SK-MEL-5 (cell line): ENCODE results near the gene AMIGO1. TPM values are rescaled to one million over a fixed set of nuclear protein-coding genes. Genes with fewer than 3 reads are reported as not detected.
A peak's percentile ranks its signal among the peaks of the same experiment; 100 is the strongest.

Source experiments
- DNase-seq: peaks from one replicate; pipeline ENCODE4 v3.0.0-alpha.2; 2016; ENCODE audit warnings: low read depth, low spot score
- in situ Hi-C: cut with HindIII; loops from 2 replicates; pipeline ENCODE4 v1.10.0; 2016; ENCODE audit warnings: low sequenced_read_pairs, high pct_unique_total_duplicates, low pct_unique_long_range_greater_than_20kb
- total RNA-seq: library from RNA; depleted of rRNA; stranded (reverse); fragments of >200 nt; shearing (Covaris generic); gene quantifications from 2 replicates; pipeline ENCODE4 v1.2.3, GENCODE V29; 2014

The AMIGO1 gene
- total RNA-seq, 1 experiment from 2014 or later = 2.6 TPM

DNA sequence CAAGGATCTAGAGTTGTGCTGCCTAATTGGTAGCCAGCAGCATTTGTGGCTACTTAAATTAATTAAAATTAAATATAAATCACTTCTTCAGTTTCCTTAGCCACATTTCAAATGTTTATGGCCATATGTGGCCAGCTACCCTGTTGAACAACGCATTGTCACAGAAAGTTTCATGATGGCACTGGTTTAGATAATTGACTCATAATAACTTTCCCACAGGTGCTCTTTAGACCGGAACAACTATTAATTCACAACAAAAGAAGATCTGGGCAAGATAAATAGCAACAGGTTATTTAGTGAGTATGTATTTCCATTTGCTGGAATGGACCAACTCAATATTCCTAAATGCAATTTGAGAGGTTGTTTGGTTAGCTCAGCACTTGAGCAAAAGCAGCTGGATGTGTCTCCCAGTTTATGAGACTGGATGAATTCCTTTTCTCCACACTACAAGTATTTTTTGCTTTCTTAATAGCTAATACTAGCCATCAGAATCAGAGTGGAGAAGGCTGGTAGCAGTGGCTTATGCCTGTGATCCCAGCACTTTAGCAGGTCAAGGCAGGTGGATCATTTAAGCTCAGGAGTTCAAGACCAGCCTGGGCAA lies 3.7 kb upstream of the AMIGO1 start:
- no peak for DNase-seq
- in situ Hi-C loops = no loop called here

GRCh38 chr1:109508873-109509175 lies 703 bp downstream of the AMIGO1 start:
- in situ Hi-C loops = no loop called here
- no peak for DNase-seq

DNA sequence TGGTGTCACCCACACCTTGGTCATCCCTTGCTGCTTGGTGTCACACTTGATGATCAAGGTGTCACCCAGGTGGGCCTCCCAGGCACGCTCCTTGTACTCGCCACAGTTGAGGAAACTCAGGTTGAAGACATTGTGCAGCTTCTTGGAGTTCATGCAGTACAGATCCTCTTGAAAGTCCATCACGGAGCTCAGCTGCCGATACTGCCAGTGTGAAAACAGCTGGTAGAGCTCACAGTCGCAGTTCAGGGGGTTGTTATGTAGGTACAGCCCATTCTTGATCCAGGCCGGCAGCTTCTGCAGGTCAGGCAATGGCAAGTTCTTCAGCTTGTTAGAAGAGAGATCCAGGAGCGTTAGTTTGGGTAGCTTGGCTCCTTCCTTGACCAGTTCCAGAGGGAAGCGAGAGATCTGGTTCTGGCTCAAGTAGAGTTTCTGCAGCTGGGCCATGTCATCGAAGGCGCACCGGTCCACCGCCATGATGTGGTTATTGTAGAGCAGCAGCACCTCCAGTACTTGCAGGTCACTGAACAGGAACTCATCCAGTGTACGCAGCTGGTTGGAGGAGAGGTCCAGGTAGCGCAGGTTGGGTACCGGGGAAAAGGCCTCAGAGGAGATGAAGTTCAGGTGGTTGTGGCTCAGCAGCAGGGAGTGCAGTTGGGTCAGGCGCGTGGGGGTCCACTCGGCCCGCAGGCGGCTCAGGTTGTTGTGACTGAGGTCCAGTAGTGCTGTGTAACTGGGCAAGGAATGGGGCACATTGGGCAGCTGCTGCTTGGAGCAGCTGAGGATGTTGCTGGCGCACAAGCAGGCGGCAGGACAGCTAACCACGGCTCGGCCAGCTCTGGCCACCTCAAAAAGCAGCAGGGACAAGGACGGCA lies 1.3 kb downstream of the AMIGO1 start:
- DNase-seq = no peak
- in situ Hi-C loops = no loop called here

DNA sequence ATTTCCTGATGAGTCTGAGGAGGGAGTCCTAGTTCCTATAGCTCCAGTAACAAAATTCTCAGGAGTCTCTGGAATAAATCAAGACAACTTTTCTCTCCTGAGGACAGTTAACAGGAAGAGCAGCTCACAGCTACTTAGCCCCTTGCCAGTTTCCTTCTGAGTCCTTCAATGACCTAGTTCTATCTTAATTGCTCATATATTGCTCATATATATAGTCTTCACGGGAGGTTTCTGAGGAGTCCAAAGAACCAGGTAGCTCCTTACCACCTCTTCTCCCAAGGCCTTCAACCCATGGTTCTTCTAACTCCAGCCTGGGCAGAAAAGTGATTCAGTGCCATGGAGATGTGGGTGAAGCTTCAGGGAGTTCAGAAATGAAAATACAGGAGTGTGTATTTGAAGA lies 4.6 kb downstream of the AMIGO1 start:
- DNase-seq = no peak
- in situ Hi-C loops = no loop called here

DNA sequence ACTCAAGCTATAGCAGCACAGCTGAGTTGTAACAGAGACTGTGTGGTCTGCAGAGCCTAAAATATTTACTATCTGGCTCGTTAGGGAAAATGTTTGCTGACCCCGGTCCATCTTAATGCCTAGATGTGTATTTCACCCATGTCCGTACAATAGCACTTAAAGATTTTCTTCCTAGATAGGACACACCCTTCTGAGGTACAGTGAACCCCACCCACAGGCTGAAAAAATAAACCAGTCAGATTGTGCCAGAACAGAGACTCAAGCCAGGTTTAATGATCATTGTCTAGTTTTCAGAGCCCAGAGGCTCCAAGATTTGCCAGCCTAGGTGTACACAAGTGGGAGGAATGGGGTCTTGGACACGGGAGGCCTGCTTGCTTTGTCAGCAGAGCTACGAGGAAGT lies 5.6 kb downstream of the AMIGO1 start:
- no peak for DNase-seq
- in situ Hi-C loops = no loop called here

DNA sequence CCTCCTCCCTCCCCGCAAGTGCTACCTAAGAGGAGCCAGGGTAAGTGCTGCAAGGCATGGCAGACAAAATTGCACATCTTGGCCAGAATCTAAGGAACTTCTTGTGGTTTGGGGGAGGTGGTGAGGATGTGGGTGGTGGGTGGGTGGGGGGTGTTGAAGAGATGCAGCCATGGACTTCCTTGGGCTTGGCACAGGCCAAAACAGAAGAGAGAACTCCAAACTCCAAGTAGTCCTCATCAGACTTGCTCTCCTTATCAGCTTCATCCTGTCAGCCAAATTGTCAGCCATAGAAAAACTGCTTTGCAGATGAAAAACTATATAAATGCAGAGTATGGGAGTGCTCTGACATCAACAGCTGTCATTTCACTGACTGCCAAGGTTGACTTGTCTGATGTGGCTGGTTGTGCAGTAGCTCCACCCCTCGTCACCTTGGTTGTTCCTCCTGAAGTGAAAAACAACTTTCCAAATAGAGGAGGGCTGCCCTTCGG lies 7.1 kb downstream of the AMIGO1 start:
- no peak for DNase-seq
- in situ Hi-C loops = no loop called here

- in situ Hi-C loops = no loop called here
- DNase-seq = no peak
These were observed 7.7 kb downstream of the AMIGO1 start for GRCh38 chr1:109501644-109502363.

- in situ Hi-C loops = no loop called here
- no peak for DNase-seq
These were observed 8.6 kb downstream of the AMIGO1 start for GRCh38 chr1:109500941-109501381.

GRCh38 chr1:109499661-109500536 lies 9.6 kb downstream of the AMIGO1 start:
- in situ Hi-C loops = no loop called here
- DNase-seq = peak; percentile 51

DNA sequence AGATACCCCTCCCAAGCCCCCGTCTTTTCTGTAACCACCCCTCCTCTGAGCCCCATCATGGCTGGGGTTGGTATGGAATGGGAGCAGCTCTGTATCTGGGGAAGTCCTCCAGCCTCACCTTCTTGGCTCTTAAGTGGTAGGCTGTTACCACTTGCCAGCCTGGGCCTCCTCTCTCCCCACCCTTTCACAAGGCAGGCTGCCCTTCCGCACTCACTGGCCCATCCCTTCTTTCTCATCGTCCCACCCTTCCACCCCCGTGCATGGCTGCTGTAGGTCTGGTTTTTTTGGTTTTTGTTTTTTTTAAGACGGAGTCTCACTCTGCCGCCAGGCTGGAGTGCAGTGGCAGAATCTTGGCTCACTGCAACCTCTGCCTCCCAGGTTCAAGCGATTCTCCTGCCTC lies 10.4 kb downstream of the AMIGO1 start:
- in situ Hi-C loops = no loop called here
- DNase-seq = no peak

- peak; percentile 50 for DNase-seq
- in situ Hi-C loops = no loop called here
These were observed 11.2 kb downstream of the AMIGO1 start for GRCh38 chr1:109498161-109498801.

DNA sequence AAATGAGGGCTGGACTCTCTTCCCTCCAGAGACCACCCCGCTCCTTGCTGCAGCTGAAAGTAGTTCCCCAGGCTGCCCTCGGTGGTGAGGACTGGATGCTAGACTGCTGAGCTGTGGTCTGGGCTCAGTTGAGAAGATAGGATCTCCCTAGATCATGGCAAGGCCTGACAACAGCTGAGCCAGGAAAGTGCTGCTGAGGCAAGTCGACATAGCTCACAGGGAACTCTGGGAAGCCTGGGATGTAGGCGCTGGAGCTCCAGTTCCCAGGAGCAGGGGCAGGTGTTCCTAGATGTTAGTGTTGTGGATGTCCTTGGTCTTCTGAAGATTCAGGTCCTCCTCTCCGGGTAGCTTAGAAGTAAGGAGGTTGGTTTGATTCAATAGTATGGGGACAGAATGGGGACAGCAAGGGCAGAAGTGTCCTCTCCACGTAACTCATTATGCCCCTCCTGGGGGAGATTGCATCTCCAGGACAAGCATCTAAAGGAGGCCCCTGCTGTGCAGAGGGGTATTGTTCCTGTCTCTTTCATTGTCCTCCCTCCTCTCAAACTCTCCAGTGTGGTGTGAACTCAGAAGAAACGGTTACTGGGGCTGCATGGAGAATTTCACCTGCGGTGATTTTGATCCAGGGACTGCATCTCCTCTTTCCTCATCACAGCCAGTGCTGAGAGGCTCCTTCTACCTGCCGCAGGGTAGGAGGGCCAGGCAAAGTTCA lies 11.9 kb downstream of the AMIGO1 start:
- DNase-seq = no peak
- in situ Hi-C loops = no loop called here

DNA sequence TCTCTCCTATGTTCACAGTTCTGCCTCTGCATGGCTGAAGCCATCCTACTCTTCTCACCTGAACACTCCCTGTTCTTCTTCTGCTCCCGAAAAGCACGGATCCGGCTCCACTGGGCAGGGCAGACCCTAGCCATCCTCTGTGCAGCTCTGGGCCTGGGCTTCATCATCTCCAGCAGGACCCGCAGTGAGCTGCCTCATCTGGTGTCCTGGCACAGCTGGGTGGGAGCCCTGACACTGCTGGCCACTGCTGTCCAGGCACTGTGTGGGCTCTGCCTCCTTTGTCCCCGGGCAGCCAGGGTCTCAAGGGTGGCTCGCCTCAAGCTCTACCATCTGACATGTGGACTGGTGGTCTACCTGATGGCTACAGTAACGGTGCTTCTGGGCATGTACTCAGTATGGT lies 13.8 kb downstream of the AMIGO1 start:
- DNase-seq = no peak
- in situ Hi-C loops = no loop called here

GRCh38 chr1:109493805-109494539 lies 15.6 kb downstream of the AMIGO1 start, which contains the start of gene CYB561D1:
TSS of gene CYB561D1 (plus strand) at chr1:109494094. CDS start at chr1:109494140, 46 bp downstream.
- in situ Hi-C loops = no loop called here
- peak; percentile 75 for DNase-seq

- in situ Hi-C loops = no loop called here
- no peak for DNase-seq
These were observed 16.3 kb downstream of the AMIGO1 start for GRCh38 chr1:109493227-109493626.

- in situ Hi-C loops = no loop called here
- DNase-seq = no peak
These were observed 16.7 kb downstream of the AMIGO1 start for GRCh38 chr1:109492779-109493178.
